GM23338 (cell line): Measurements from ENCODE around the gene RGMB.

Experiments
- CTCF ChIP-seq, 2 experiments: fragments of 200-600 bp in 1 of 2; sonication (generic) in 1 of 2; conservative IDR thresholded peaks; 2 replicates each; pipeline versions ENCODE4 v1.5.1 to v1.6.1; 2016 to 2017; ENCODE audit warnings: antibody characterized with exemption in 2 of 2, low read depth in 2 of 2, mild to moderate bottlenecking in 2 of 2, moderate library complexity in 1 of 2
- EZH2 ChIP-seq: fragments of 200-600 bp; sonication (generic); IDR thresholded peaks from one replicate; pipeline ENCODE4 v1.8.0; 2017; ENCODE audit warnings: antibody characterized with exemption, mild to moderate bottlenecking, low read depth; ENCODE audit not compliant: unreplicated experiment
- EZH2phosphoT487 ChIP-seq: fragments of 200-600 bp; sonication (generic); IDR thresholded peaks from one replicate; pipeline ENCODE4 v1.8.1; 2018; ENCODE audit warnings: antibody characterized with exemption; ENCODE audit not compliant: unreplicated experiment
- POLR2AphosphoS5 ChIP-seq: IDR thresholded peaks from 2 replicates; pipeline ENCODE4 v1.6.1; 2016; ENCODE audit warnings: antibody characterized with exemption, low read depth

- TF ChIP-seq POLR2AphosphoS5 (no peak), CTCF (conservative IDR thresholded peaks at IDR 0.05; ENCODE audit: low read depth in 2 of 2) (no peak), EZH2phosphoT487 (no peak), EZH2 (no peak)
Measured at GRCh38 chr5:98765815-98766214, 7.6 kb upstream of the RGMB start.
